Liver (tissue), 9 donors: ENCODE data around the gene ARID5A. TPM values are rescaled to one million over a fixed set of nuclear protein-coding genes. Genes with fewer than 3 reads are reported as not detected.

Experiments used
- DNase-seq: peaks from one replicate; pipeline ENCODE4 v3.0.0-alpha.2; 2017; ENCODE audit warnings: low spot score
- H3K27ac ChIP-seq, 2 donors: one replicate each; pipeline ENCODE4 v1.7.0; 2013; ENCODE audit warnings: inconsistent platforms in 2 of 2, low read length in 2 of 2, control low read depth in 1 of 2, low read depth in 1 of 2, mild to moderate bottlenecking in 1 of 2
- H3K27me3 ChIP-seq, 4 donors: one replicate each; pipeline versions ENCODE4 v1.6.1 to v1.7.0; 2013; ENCODE audit warnings: low read length in 3 of 4, inconsistent platforms in 1 of 4, mild to moderate bottlenecking in 1 of 4, moderate library complexity in 1 of 4; ENCODE audit not compliant: control insufficient read depth in 4 of 4, insufficient read depth in 4 of 4
- H3K36me3 ChIP-seq, 4 donors: one replicate each; pipeline versions ENCODE4 v1.6.1 to v1.7.0; 2013; ENCODE audit warnings: low read length in 3 of 4, mild to moderate bottlenecking in 3 of 4, low read depth in 1 of 4, moderate library complexity in 1 of 4; ENCODE audit not compliant: control insufficient read depth in 4 of 4, insufficient read depth in 3 of 4
- H3K4me1 ChIP-seq, 4 donors: one replicate each; pipeline versions ENCODE4 v1.6.1 to v1.7.0; 2013; ENCODE audit warnings: low read length in 3 of 4, mild to moderate bottlenecking in 3 of 4, moderate library complexity in 1 of 4; ENCODE audit not compliant: control insufficient read depth in 4 of 4, insufficient read depth in 4 of 4
- H3K4me3 ChIP-seq, 3 donors: one replicate each; pipeline versions ENCODE4 v1.6.1 to v1.7.0; 2013; ENCODE audit warnings: low read length in 3 of 3, control low read depth in 1 of 3, low read depth in 1 of 3, mild to moderate bottlenecking in 1 of 3
- H3K9ac ChIP-seq, 2 donors: one replicate each; pipeline ENCODE4 v1.7.0; 2013; ENCODE audit warnings: low read length in 2 of 2, mild to moderate bottlenecking in 2 of 2, moderate library complexity in 2 of 2, control low read depth in 1 of 2, low read depth in 1 of 2
- H3K9me3 ChIP-seq, 4 donors: one replicate each; pipeline versions ENCODE4 v1.6.1 to v1.7.0; 2013; ENCODE audit warnings: low read length in 3 of 4; ENCODE audit not compliant: control insufficient read depth in 4 of 4
- CTCF ChIP-seq: fragments of 150-350 bp; IDR thresholded peaks from 2 replicates; pipeline ENCODE4 v1.5.1; 2017; ENCODE audit warnings: improper control_type of control experiment, low read depth, low read length; ENCODE audit not compliant: missing input control
- EGR1 ChIP-seq, 2 donors: IDR thresholded peaks; 2 replicates each; pipeline ENCODE4 v1.6.1; 2016 to 2018; ENCODE audit warnings: antibody characterized with exemption in 2 of 2, low read depth in 2 of 2
- FOXA1 ChIP-seq: IDR thresholded peaks from 2 replicates; pipeline ENCODE4 v1.6.1; 2016; ENCODE audit warnings: antibody characterized with exemption
- FOXA2 ChIP-seq: IDR thresholded peaks from 2 replicates; pipeline ENCODE4 v1.6.1; 2016; ENCODE audit warnings: antibody characterized with exemption
- GABPA ChIP-seq, 2 donors: IDR thresholded peaks in 1 of 2; conservative IDR thresholded peaks in 1 of 2; 2 replicates each; pipeline ENCODE4 v1.6.1; 2016; ENCODE audit warnings: antibody characterized with exemption in 2 of 2, mild to moderate bottlenecking in 1 of 2, moderate library complexity in 1 of 2
- HNF4A ChIP-seq, 2 donors: conservative IDR thresholded peaks; 2 replicates each; pipeline ENCODE4 v1.6.1; 2016; ENCODE audit warnings: antibody characterized with exemption in 2 of 2, mild to moderate bottlenecking in 2 of 2
- HNF4G ChIP-seq: IDR thresholded peaks from 2 replicates; pipeline ENCODE4 v1.6.1; 2016; ENCODE audit warnings: antibody characterized with exemption
- JUND ChIP-seq, 2 donors: IDR thresholded peaks; 2 replicates each; pipeline ENCODE4 v1.6.1; 2016; ENCODE audit warnings: antibody characterized with exemption in 2 of 2
- NR2F2 ChIP-seq: IDR thresholded peaks from 2 replicates; pipeline ENCODE4 v1.6.1; 2016; ENCODE audit warnings: antibody characterized with exemption
- RAD21 ChIP-seq, 2 donors: IDR thresholded peaks; 2 replicates each; pipeline ENCODE4 v1.6.1; 2016; ENCODE audit warnings: antibody characterized with exemption in 2 of 2, mild to moderate bottlenecking in 2 of 2
- RXRA ChIP-seq, 2 donors: IDR thresholded peaks; 2 replicates each; pipeline ENCODE4 v1.6.1; 2017 to 2018; ENCODE audit warnings: antibody characterized with exemption in 2 of 2, mild to moderate bottlenecking in 1 of 2
- SP1 ChIP-seq: IDR thresholded peaks from 2 replicates; pipeline ENCODE4 v1.6.1; 2018; ENCODE audit warnings: antibody characterized with exemption, mild to moderate bottlenecking
- TAF1 ChIP-seq: conservative IDR thresholded peaks from 2 replicates; pipeline ENCODE4 v1.6.1; 2016; ENCODE audit warnings: antibody characterized with exemption, mild to moderate bottlenecking
- YY1 ChIP-seq: IDR thresholded peaks from 2 replicates; pipeline ENCODE4 v1.6.1; 2016; ENCODE audit warnings: antibody characterized with exemption, mild to moderate bottlenecking
- WGBS: extraction: QIAGEN DNeasy Blood & Tissue Kit; methylation state at CpG from one replicate; pipeline ENCODE4 v1.1.7; 2013; 5-methylcytosine and 5-hydroxymethylcytosine counted together
- polyA plus RNA-seq, 2 donors: library from polyadenylated mRNA; stranded (reverse) in 1 of 2; unstranded in 1 of 2; fragments of 200-250 nt in 1 of 2; fragments of >200 nt in 1 of 2; fragmentation: Nextera tagmentation in 1 of 2; extraction: Ambion mirVana in 1 of 2; gene quantifications; one replicate each; pipeline versions ENCODE4 v1.2.1 to v1.2.3, GENCODE V29; 2013 to 2015
- total RNA-seq, 2 donors: library from RNA; depleted of rRNA; stranded (reverse); fragments of >200 nt; gene quantifications; one replicate each; pipeline ENCODE4 v1.2.3, GENCODE V29; 2014
- TF ChIP-seq, protein P1 (sequence below): IDR thresholded peaks from 2 replicates; pipeline ENCODE4 v1.6.1; 2016; ENCODE audit warnings: antibody characterized with exemption, mild to moderate bottlenecking
- TF ChIP-seq, protein P2 (sequence below): IDR thresholded peaks from 2 replicates; pipeline ENCODE4 v1.6.1; 2016; ENCODE audit warnings: antibody characterized with exemption
- TF ChIP-seq, protein P3 (sequence below): IDR thresholded peaks from 2 replicates; pipeline ENCODE4 v1.6.1; 2016; ENCODE audit warnings: antibody characterized with exemption
- donor health status: healthy.
- donor health status: healthy.
- donor health status: healthy.
- donor health status: healthy.
- donor health status: healthy.

ARID5A gene
- total and polyA plus RNA-seq, 4 donors, result 7.4 to 17.8 (median 11.0) TPM

DNA sequence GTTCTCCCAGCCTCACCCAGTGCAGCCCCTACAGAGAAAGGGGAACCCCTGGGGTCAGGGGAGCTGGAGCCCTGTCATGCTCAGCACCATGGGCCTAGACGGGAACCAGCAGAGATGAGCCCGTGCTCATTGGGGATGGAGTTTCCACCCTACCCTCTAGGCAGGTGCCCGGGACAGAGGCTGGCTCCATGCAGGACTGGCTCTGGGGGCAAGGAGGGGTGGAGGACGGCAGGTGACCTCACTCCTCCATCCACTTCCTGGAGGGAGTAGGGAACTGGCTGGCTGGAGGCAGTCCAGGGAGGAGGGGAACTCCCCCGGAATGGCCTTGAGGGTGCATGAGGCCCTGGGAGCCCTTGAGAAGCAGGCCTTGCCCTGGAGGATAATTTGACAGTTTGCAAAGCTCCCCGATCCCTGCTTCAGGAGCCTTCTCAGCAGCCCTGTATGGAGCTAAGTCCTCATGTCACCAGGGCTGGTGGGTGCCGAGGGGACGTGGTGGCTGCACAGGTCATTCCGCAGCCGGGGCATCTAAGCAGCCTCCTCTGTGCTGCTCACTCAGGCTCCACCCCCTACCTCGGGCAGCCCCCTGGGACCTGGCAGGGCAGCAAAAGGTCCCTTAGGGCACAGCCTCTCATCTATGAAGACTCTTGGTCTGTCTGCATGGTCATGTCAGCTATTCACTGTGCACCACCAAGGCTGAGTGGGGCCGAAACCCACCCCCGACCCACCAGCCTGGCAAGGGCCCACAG is 33.5 kb upstream of the ARID5A start (continued):
- TF ChIP-seq RXRA (IDR thresholded peaks at IDR 0.05) (no peak), EGR1 (IDR thresholded peaks at IDR 0.05; ENCODE audit: low read depth in 2 of 2) (no peak), FOXA1 (no peak), FOXA2 (no peak), TAF1 (no peak), YY1 (no peak), SP1 (no peak)

- H3K9ac ChIP-seq, result no peak overlapping the region
- peaks cover 4 to 50% (median 34%) of the 10 kb centered on the region in 4 donors for H3K4me1 ChIP-seq
These were observed 32.8 kb upstream of the ARID5A start for GRCh38 chr2:96503637-96504243.

GRCh38 chr2:96505231-96505889 is 31.2 kb upstream of the ARID5A start, which contains the start of gene NEURL3:
Gene NEURL3, minus strand, starts transcription at chr2:96505357. Its CDS starts 71 bp downstream, at chr2:96505286.
- no peaks in the 10 kb centered on the region for H3K36me3 ChIP-seq
- H3K9me3 ChIP-seq, result no peaks in the 10 kb centered on the region
- peak; percentile 48 for DNase-seq
- H3K4me3 ChIP-seq, result no peak within 1 kb of the TSS
- H3K9ac ChIP-seq, result no peak within 1 kb of the TSS
- no peaks in the 10 kb centered on the region for H3K27me3 ChIP-seq
- 24% methylated on average over 9 of the region's 9 CpGs for WGBS
- H3K4me1 ChIP-seq, result peaks cover 4 to 50% (median 36%) of the 10 kb centered on the region in 4 donors
- H3K27ac ChIP-seq, result peak within 1 kb of the TSS; percentile 65 to 78
- TF ChIP-seq EGR1 (IDR thresholded peaks at IDR 0.05; ENCODE audit: low read depth in 2 of 2) (no peak), FOXA2 (no peak), TAF1 (peak; percentile 63), CTCF (no peak), RXRA (IDR thresholded peaks at IDR 0.05) (peak; percentile 33 to 64)
- TF ChIP-seq, protein P1, sequence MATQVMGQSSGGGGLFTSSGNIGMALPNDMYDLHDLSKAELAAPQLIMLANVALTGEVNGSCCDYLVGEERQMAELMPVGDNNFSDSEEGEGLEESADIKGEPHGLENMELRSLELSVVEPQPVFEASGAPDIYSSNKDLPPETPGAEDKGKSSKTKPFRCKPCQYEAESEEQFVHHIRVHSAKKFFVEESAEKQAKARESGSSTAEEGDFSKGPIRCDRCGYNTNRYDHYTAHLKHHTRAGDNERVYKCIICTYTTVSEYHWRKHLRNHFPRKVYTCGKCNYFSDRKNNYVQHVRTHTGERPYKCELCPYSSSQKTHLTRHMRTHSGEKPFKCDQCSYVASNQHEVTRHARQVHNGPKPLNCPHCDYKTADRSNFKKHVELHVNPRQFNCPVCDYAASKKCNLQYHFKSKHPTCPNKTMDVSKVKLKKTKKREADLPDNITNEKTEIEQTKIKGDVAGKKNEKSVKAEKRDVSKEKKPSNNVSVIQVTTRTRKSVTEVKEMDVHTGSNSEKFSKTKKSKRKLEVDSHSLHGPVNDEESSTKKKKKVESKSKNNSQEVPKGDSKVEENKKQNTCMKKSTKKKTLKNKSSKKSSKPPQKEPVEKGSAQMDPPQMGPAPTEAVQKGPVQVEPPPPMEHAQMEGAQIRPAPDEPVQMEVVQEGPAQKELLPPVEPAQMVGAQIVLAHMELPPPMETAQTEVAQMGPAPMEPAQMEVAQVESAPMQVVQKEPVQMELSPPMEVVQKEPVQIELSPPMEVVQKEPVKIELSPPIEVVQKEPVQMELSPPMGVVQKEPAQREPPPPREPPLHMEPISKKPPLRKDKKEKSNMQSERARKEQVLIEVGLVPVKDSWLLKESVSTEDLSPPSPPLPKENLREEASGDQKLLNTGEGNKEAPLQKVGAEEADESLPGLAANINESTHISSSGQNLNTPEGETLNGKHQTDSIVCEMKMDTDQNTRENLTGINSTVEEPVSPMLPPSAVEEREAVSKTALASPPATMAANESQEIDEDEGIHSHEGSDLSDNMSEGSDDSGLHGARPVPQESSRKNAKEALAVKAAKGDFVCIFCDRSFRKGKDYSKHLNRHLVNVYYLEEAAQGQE, result peak; percentile 25

More at GRCh38 chr2:96503637-96504243, 32.8 kb upstream of the ARID5A start:
- DNase-seq, result no peak
- H3K4me3 ChIP-seq, result no peak overlapping the region
- no peaks in the 10 kb centered on the region for H3K27me3 ChIP-seq
- TF ChIP-seq JUND (IDR thresholded peaks at IDR 0.05), result no peak
- TF ChIP-seq NR2F2, result no peak
- TF ChIP-seq SP1, result no peak
- no peak for TF ChIP-seq RAD21 (IDR thresholded peaks at IDR 0.05)
- no peak for TF ChIP-seq EGR1 (IDR thresholded peaks at IDR 0.05; ENCODE audit: low read depth in 2 of 2)
- no peak for TF ChIP-seq CTCF
- TF ChIP-seq GABPA (IDR thresholded peaks at IDR 0.05 in 1 of 2, conservative IDR thresholded peaks at IDR 0.05 in 1 of 2), result no peak
- TF ChIP-seq, protein P2, sequence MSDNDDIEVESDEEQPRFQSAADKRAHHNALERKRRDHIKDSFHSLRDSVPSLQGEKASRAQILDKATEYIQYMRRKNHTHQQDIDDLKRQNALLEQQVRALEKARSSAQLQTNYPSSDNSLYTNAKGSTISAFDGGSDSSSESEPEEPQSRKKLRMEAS, result no peak
- TF ChIP-seq HNF4A (conservative IDR thresholded peaks at IDR 0.05), result no peak
- TF ChIP-seq RXRA (IDR thresholded peaks at IDR 0.05), result no peak
- no peak for TF ChIP-seq FOXA2
- TF ChIP-seq HNF4G, result no peak
- TF ChIP-seq, protein P3, sequence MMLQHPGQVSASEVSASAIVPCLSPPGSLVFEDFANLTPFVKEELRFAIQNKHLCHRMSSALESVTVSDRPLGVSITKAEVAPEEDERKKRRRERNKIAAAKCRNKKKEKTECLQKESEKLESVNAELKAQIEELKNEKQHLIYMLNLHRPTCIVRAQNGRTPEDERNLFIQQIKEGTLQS, result no peak
- no peak for TF ChIP-seq TAF1
- no peak overlapping the region for H3K27ac ChIP-seq
- WGBS, result 89% methylated on average over 12 of the region's 12 CpGs
- no peaks in the 10 kb centered on the region for H3K36me3 ChIP-seq
- no peaks in the 10 kb centered on the region for H3K9me3 ChIP-seq
